Endodermal cell (in vitro differentiated cells): ENCODE results near the gene LRATD1. TPM values are rescaled to one million over a fixed set of nuclear protein-coding genes. Genes with fewer than 3 reads are reported as not detected.

Source experiments
- DNase-seq: peaks from one replicate; pipeline ENCODE4 v3.0.0-alpha.2; 2017
- H3K27ac ChIP-seq: 2 replicates; pipeline ENCODE4 v1.5.1; 2013; ENCODE audit warnings: mild to moderate bottlenecking, low read depth, low read length, moderate library complexity
- H3K27me3 ChIP-seq: 2 replicates; pipeline ENCODE4 v1.6.1; 2013; ENCODE audit warnings: mild to moderate bottlenecking, low read length, moderate library complexity; ENCODE audit not compliant: insufficient read depth, control insufficient read depth, poor library complexity, severe bottlenecking
- H3K36me3 ChIP-seq: 2 replicates; pipeline ENCODE4 v1.7.0; 2013; ENCODE audit warnings: mild to moderate bottlenecking, low read length, moderate library complexity; ENCODE audit not compliant: control insufficient read depth, insufficient read depth
- H3K4me1 ChIP-seq: one replicate; pipeline ENCODE4 v1.7.0; 2013; ENCODE audit warnings: low read length; ENCODE audit not compliant: control insufficient read depth, insufficient read depth
- H3K4me3 ChIP-seq: 2 replicates; pipeline ENCODE4 v1.5.1; 2013; ENCODE audit warnings: mild to moderate bottlenecking, low read length, moderate library complexity
- H3K9ac ChIP-seq: 2 replicates; pipeline ENCODE4 v1.6.1; 2013; ENCODE audit warnings: mild to moderate bottlenecking, low read length, moderate library complexity; ENCODE audit not compliant: poor library complexity, severe bottlenecking; ENCODE audit errors: extremely low read depth
- H3K9me3 ChIP-seq: 2 replicates; pipeline ENCODE4 v1.6.1; 2013; ENCODE audit warnings: mild to moderate bottlenecking, low read length, moderate library complexity; ENCODE audit not compliant: control insufficient read depth
- H3K27ac Mint-ChIP-seq: 2 replicates; pipeline ENCODE4 v1.8.0; 2020; ENCODE audit warnings: mixed read lengths
- H3K27me3 Mint-ChIP-seq: 2 replicates; pipeline ENCODE4 v1.8.0; 2021; ENCODE audit warnings: mild to moderate bottlenecking, mixed read lengths; ENCODE audit not compliant: insufficient read depth
- H3K36me3 Mint-ChIP-seq: 2 replicates; pipeline ENCODE4 v1.8.0; 2020; ENCODE audit warnings: low read depth, mixed read lengths
- H3K4me1 Mint-ChIP-seq: 2 replicates; pipeline ENCODE4 v1.8.0; 2020; ENCODE audit warnings: mixed read lengths
- H3K4me3 Mint-ChIP-seq: 2 replicates; pipeline ENCODE4 v1.8.0; 2020; ENCODE audit warnings: mild to moderate bottlenecking, moderate library complexity, mixed read lengths
- H3K9me3 Mint-ChIP-seq: 2 replicates; pipeline ENCODE4 v1.8.0; 2020; ENCODE audit warnings: mild to moderate bottlenecking, mixed read lengths
- whole genome bisulfite sequencing, 2 experiments: methylation state at CpG; one replicate each; pipeline versions ENCODE4 v1.1.5 to v1.1.7; 2013; ENCODE audit warnings: missing lambda C conversion rate in 2 of 2, mixed read lengths in 1 of 2; ENCODE audit not compliant: insufficient coverage in 1 of 2, insufficient read length in 1 of 2; 5-methylcytosine and 5-hydroxymethylcytosine counted together
- total RNA-seq, 2 donors: library from RNA; stranded (reverse); fragmentation: NEBNext Ultra II Directional in 1 of 2; extraction: Animal tissue kit (Norgen Biotek cat#: 25700) in 1 of 2; gene quantifications; 2 replicates in 1 of 2; 3 replicates in 1 of 2; pipeline ENCODE4 v1.2.1, GENCODE V29; 2021
- TF ChIP-seq, protein P1 (sequence below): fragments of 200-600 bp; sonication (generic); conservative IDR thresholded peaks from 2 replicates; pipeline ENCODE4 v1.5.0; 2021; ENCODE audit warnings: antibody characterized with exemption, mild to moderate bottlenecking

Gene LRATD1
- total RNA-seq, 2 donors from 2014 or later: 0.95 to 2.6 TPM

DNA sequence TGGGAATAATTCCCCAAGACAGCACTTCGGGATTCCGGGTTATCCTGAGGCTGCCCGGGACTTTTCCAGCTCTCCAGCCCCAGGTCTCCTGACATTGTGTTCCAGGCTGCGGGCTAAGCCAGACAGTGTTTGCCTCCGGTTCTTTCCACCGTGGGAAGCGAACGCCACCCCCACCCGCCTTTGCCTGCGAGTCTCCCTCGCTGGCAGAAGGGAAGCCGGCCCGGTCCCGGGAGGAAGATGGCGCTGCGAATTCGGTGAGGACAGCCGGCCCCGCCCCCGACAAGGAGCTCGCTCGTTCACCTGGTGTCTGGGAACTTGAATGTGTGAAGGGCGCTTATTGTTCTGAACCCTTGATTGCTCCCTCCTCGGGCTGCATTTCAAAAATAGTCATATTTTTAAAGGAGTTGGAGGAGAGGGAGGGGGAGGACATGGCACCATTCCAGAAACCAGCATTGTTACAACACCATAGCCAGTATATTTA, 2.9 kb downstream of the LRATD1 start:
- Mint-ChIP-seq H3K4me3 (peak overlapping the region; percentile 62), H3K4me1 (peaks cover 12% of the 10 kb centered on the region), H3K36me3 (no peaks in the 10 kb centered on the region), H3K27me3 (peaks cover 80% of the 10 kb centered on the region), H3K9me3 (no peaks in the 10 kb centered on the region), H3K27ac (no peak overlapping the region)
- TF ChIP-seq, protein P1, sequence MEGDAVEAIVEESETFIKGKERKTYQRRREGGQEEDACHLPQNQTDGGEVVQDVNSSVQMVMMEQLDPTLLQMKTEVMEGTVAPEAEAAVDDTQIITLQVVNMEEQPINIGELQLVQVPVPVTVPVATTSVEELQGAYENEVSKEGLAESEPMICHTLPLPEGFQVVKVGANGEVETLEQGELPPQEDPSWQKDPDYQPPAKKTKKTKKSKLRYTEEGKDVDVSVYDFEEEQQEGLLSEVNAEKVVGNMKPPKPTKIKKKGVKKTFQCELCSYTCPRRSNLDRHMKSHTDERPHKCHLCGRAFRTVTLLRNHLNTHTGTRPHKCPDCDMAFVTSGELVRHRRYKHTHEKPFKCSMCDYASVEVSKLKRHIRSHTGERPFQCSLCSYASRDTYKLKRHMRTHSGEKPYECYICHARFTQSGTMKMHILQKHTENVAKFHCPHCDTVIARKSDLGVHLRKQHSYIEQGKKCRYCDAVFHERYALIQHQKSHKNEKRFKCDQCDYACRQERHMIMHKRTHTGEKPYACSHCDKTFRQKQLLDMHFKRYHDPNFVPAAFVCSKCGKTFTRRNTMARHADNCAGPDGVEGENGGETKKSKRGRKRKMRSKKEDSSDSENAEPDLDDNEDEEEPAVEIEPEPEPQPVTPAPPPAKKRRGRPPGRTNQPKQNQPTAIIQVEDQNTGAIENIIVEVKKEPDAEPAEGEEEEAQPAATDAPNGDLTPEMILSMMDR: no peak
- no peaks in the 10 kb centered on the region for H3K9me3 ChIP-seq
- H3K36me3 ChIP-seq: no peaks in the 10 kb centered on the region
- peak; percentile 92 for DNase-seq
- H3K27ac ChIP-seq: no peak overlapping the region
- H3K27me3 ChIP-seq: peaks cover 92% of the 10 kb centered on the region
- peak overlapping the region; percentile 11 for H3K9ac ChIP-seq
- 0 to 1% methylated on average over 2 to 24 of the region's 24 CpGs for WGBS, 2 experiments
- H3K4me3 ChIP-seq: peak overlapping the region; percentile 85
- H3K4me1 ChIP-seq: no peaks in the 10 kb centered on the region

DNA sequence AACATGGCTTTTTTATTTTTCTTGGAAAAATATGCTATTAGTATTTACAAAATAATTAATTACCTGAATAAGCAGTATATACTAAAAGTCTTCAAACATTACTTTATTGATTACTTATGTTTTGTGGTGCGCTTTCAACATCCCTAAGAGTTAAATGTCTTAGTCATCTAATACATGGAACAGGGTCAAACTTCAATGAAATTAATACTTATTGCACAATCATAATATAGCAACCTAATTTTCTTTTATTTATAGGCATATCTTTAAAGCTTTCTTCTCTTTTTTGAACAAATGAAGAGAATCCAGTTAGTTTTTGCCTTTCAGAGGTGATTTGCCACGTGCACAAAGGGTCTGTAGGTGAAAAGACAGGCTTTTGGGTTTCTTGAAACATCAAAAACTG, 6.0 kb downstream of the LRATD1 start:
- Histone ChIP-seq H3K4me3 (no peak overlapping the region), H3K36me3 (no peaks in the 10 kb centered on the region), H3K4me1 (no peaks in the 10 kb centered on the region), H3K9ac (no peak overlapping the region), H3K9me3 (no peaks in the 10 kb centered on the region), H3K27me3 (peaks cover 63% of the 10 kb centered on the region), H3K27ac (no peak overlapping the region)
- TF ChIP-seq, protein P1: no peak
- DNase-seq: no peak
- H3K4me3 Mint-ChIP-seq: no peak overlapping the region
- 86% methylated on average over 2 of the region's 2 CpGs; no CpG with 5 or more reads in 1 of the 2 experiments for WGBS, 2 experiments
- peaks cover 60% of the 10 kb centered on the region for H3K27me3 Mint-ChIP-seq
- H3K36me3 Mint-ChIP-seq: no peaks in the 10 kb centered on the region
- no peak overlapping the region for H3K27ac Mint-ChIP-seq
- H3K4me1 Mint-ChIP-seq: peaks cover 3% of the 10 kb centered on the region
- no peaks in the 10 kb centered on the region for H3K9me3 Mint-ChIP-seq

DNA sequence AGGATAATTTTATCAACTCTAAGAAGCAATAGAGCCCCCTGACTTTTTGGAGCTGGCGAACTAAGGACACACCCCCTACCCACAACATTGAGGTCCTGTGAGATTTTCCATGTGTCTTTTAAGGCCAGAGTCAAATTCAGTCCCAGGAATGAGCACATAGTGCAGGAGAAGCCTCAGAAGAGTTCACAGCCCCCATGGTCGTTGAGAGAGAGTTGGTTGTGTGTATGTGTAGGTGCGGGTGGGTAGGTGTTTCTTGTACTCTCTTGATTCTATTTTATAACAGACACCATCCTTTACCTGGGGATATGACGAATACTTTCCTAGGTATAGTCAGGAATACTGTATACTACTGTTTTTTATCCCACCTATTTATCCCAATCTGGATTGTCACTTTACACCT, 8.6 kb downstream of the LRATD1 start:
- no peak overlapping the region for H3K4me3 Mint-ChIP-seq
- H3K4me1 ChIP-seq: no peaks in the 10 kb centered on the region
- DNase-seq: no peak
- peaks cover 36% of the 10 kb centered on the region for H3K27me3 Mint-ChIP-seq
- no peaks in the 10 kb centered on the region for H3K4me1 Mint-ChIP-seq
- no peaks in the 10 kb centered on the region for H3K9me3 ChIP-seq
- no peaks in the 10 kb centered on the region for H3K9me3 Mint-ChIP-seq
- no peak overlapping the region for H3K27ac ChIP-seq
- H3K27me3 ChIP-seq: peaks cover 37% of the 10 kb centered on the region
- H3K4me3 ChIP-seq: no peak overlapping the region
- H3K36me3 ChIP-seq: no peaks in the 10 kb centered on the region
- 81 to 100% methylated on average over 1 to 3 of the region's 4 CpGs for WGBS, 2 experiments
- H3K36me3 Mint-ChIP-seq: no peaks in the 10 kb centered on the region
- TF ChIP-seq, protein P1: no peak
- H3K9ac ChIP-seq: no peak overlapping the region
- no peak overlapping the region for H3K27ac Mint-ChIP-seq
